Measurements from ENCODE around the gene PAXX. TPM values are rescaled to one million over a fixed set of nuclear protein-coding genes. Genes with fewer than 3 reads are reported as not detected.
A peak's percentile ranks its signal among the peaks of the same experiment; 100 is the strongest.
"Not testable (repeated sequence)": the region's sequence is repeated elsewhere in the genome, so short reads cannot be mapped to it uniquely, and the experiment has no call there.

The PAXX gene
- total RNA-seq, 1 experiment from 2014 or later = 32.0 TPM

DNA sequence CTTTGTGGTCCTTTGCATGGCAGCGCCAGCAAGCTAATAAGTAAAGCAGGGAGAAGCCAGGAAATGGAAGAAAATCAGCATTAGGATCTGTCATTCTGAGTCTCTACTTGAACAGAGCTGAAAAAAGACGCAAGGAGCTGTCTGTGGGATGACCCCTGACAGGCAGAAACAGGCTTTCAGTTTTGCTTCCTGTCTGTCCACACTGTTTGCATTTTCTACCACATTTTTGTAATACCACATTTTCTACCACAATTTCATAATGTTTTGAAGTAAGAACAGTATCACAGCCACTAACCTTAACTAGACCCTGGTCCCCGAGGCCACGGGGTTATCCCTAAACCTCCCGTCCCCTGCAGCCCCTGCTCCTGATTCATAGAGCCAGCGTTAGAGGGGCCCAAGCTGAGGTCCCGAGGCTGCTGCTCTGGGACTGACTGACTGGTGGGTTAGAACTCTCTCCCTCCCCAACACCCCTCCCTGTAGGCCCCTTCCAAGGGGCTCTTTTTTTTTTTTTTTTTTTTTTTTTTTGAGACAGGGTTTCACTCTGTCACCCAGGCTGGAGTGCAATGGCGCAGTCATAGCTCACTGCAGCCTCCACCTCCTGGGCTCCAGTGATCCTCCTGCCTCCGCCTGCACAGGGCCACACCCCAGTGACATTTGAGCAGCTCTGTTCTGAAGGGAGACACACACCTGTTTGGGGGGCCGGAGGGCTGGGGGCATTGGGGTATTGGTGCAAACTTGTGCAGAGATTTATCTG lies 8.1 kb downstream of the PAXX start:
- DNase-seq (ENCODE audit: low spot score) = no peak

DNA sequence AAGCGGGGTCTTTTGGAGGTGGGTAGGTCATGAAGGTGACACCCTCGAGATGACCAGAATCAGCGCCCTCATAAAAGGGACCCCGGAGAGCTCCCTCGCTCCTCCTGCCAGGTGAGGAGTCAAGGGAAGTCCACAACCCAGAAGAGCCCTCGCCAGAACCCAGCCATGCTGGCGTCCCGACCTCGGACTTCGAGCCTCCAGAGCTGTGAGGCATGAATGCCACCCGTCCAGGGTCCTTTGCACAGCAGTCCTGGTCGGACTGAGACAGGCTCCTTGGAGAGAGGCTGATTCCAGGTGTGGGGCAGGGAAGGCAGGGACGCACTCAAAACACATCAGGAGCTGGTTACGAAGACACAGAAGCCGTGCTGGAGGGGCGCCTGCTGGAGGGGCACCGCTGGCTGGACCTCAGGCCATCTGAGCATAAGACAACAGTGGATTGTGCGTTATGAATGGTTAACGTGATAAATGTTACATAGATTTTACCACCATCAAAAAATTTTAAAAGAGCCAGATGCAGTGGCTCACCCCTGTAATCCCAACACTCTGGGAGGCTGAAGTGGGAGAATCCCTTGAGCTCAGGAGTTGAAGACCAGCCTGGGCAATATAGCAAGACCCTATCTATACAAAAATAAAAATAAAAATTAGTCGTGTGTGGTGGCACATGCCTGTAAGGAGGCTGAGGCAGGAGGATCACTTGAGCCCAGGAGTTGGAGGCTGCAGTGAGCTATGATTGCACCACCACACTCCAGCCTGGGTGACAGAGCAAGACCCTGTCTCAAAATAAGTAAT lies 9.8 kb downstream of the PAXX start:
- DNase-seq (ENCODE audit: low spot score) = no peak

DNA sequence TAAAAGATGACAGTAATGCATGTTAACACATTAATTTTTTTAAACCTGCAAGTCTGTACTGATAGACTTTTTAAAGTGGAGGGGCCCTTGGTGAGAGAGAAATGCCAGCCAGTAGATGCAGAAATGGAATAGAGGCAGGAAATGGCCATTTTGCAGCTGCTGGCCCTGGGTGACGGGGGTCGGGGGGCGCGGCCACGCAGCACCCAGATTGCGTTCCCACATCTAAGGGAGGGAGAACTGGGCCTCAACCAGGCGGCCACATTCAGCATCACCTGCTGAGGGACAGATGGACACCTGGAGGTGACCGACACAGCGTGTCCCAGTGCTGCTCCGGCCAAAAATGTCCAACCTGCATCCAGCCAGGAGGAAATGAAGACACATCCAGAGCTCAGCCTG lies 10.4 kb downstream of the PAXX start:
- DNase-seq (ENCODE audit: low spot score) = no peak

DNA sequence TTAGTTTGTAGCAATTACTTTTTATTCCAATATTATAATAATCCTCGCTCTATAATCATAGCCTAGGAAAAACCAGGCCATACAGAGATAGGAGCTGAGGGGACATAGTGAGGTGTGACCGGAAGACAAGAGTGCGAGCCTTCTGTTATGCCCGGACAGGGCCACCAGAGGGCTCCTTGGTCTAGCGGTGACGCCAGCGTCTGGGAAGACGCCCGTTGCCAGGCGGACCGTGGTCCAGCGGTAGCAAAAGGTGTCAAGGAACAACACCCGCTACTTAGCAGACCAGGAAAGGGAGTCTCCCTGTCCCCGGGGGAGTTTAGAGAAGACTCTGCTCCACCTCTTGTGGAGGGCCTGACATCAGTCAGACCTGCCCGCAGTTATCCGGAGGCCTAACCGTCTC lies 12.1 kb downstream of the PAXX start:
- not testable (repeated sequence) for DNase-seq (ENCODE audit: low spot score)

DNA sequence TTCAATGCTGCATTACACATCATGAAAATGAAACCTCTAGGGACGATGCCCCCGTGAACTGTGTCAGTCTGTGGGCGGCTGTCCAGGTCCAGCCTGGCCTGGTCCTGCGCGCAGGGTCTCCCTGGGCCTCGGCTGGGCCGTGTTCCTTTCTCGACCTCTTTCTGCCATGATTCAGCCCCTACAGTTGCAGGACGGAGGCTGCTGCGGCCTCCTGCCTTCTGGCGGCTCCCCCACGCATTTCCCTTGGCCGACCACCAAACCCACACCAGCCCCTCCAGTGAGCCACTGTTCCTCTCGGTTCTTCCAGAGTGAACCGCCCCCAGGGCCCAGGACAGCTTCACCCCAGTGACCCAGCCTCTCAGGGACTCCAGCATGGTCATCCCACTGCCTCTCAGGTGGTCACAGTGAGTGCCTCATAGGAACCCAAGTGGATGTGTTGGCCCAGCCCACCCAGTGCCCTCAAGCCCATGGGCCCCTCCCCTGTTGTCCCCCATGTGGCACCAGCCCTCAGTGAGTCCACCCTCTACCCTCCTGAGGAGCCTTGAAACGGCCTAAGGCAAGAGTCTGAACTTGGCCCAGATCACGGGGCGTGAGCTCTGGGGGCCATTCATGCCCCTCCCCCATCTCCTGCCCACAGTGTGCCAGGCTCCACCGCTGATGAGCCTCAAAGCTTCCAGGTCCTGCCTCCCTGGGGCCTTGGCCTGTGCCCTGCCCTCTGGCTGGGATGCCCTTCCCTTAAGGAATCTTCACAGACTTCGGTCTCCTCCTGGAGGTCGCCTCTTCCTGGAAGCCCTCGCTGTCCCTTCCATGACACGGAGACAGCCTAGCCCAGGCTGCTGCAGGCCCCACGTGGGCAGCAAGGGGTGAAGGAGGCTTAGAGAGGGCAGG lies 14.1 kb downstream of the PAXX start:
- DNase-seq (ENCODE audit: low spot score) = no peak

DNA sequence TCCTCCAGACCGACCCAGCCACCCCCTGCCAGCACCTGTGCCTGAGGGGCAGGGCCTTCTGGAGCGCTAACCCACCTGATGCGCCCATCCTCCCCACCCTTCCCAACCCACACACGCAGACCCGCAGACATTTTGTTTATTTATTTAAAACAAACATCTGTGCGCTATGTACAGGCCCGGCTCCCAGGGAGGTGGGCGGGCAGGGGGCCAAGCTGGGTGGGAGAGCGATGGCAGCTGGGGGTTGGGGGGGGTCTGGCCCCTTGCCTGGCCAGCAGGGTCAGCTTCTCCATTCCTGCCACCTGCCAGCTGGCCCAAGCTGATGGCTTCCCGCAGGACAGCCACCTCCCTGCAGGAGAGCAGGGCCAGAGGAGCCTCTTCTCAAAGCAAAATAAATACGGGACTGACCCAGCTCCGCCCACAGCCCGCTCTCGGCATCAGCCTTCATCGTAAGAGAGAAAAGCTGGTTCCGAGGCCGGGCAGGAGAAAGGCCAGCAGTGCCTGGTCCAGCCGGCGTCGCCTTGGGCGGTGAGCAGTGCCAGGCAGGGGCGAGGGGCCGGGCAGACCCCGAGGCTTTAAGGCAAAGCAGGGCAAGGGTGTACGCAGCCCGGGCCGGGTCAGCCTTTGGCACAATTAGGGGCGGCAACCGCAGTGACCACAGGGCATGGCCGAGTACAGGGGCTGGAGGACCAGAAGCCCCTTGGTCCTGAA lies 15.0 kb downstream of the PAXX start:
- peak; percentile 44 for DNase-seq (ENCODE audit: low spot score)

DNA sequence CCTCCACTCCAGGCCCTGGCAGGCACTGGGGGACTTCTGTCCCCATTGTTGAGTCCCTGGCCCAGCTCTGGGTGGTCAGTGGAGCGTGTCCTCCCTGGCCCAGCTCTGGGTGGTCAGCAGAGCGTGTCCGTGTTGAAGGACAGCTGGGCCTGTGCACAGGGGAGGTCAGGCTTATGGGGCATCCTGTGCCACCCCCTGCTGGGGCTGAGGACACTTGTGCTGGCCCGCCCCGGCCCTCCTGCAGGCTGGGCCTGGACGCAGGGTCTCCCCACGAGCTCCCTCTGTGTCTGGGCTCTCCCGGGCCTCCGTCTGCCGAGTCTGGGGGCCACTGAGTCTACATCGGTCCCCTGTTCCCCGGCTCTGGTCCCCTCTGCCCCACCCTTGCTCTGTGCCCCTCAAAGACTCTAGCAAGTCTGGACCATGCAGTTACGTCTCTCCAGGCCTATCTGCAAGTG lies 15.6 kb downstream of the PAXX start:
- DNase-seq (ENCODE audit: low spot score) = no peak

DNA sequence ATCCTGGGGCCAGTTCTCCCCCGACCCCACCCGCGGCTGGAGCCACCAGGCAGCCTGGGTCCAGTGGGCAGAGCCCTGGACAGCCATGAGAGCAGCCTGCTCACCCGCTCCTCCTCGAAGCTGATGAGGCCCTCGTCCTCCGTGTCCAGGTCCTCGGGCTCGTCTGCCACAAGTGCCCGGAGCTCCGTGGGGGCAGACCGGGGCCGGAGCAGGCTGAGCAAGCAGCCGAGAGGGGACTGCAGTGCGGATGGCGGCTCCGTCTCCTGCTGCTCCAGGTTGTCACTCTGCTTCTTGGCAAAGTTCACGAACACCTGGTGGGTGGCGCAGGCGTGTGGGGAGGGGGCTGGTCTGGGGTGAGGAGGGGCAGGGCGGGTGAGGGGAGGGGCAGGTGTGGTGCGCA lies 16.1 kb downstream of the PAXX start:
- no peak for DNase-seq (ENCODE audit: low spot score)

DNA sequence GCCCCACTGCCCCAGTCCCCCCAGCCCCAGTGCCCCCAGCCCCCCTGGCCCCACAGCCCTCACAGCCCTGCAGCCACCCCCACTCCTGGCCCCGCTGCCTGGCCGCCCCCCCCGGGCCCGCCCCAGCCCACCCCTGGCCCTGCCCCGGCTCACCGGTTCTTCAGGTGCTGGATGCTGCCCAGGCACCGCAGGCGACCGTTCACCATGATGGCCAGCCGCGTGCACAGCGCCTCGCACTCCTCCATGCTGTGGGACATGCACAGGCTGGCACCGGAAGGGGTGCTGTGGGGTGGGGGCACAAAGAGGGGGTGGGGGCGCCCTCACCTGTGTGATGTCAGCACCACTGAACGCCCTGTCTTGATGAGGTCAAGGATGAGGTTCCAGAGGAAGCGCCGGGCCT lies 17.0 kb downstream of the PAXX start:
- no peak for DNase-seq (ENCODE audit: low spot score)

DNA sequence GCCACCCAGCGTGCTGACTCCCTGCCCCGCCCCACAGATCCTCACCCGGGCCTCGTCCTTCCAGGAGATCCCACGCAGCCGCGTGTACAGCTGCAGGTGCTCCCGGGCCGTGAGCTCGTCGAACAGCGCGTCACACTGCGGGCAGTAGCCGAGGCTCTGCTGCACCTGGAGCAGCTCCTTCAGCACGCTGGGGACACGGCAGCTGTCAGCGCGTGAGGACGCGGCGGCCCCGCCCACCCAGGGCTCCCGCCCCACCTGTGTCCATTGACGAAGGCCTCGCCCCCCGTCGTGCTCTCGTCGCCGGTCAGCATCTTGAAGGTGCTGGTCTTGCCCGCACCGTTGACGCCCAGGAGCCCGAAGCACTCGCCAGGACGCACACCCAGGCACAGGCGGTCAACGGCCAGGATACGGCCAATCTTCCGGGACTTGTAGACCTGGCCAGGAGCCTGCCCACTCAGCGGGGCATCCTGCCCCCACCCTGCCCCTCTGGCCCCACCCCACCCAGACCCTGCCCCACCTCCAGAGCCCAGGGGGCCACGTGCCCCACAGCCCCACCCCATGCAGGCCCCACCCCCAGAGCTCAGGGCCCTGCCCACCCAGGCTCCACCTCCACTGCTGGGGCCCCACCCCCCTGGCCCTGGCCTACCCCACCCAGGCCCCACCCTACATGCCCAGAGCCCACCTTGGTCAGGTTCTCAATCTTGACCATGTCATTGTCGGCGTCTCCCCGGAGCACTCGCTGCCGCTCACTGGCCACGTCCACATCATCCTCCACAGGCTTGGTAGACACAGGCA lies 17.9 kb downstream of the PAXX start:
- DNase-seq (ENCODE audit: low spot score) = no peak

DNA sequence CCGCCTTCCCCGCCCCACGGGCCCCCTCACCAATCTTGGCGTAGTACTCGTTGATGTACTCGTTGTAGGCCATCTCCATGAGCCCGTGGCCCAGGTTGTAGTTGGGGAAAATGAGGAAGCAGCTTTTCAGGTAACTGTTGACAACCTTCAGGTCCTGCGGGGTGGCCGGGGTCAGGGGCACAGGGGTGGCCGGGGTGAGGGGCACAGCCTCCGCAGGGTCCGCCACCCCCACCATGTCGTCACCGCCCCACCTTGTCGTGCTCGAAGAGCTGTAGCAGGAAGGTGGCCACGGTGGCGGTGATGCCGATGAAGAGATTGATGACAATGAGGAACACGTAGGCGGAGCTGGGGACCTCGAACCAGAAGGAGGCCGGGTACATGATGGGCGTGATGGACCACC lies 18.9 kb downstream of the PAXX start:
- no peak for DNase-seq (ENCODE audit: low spot score)

DNA sequence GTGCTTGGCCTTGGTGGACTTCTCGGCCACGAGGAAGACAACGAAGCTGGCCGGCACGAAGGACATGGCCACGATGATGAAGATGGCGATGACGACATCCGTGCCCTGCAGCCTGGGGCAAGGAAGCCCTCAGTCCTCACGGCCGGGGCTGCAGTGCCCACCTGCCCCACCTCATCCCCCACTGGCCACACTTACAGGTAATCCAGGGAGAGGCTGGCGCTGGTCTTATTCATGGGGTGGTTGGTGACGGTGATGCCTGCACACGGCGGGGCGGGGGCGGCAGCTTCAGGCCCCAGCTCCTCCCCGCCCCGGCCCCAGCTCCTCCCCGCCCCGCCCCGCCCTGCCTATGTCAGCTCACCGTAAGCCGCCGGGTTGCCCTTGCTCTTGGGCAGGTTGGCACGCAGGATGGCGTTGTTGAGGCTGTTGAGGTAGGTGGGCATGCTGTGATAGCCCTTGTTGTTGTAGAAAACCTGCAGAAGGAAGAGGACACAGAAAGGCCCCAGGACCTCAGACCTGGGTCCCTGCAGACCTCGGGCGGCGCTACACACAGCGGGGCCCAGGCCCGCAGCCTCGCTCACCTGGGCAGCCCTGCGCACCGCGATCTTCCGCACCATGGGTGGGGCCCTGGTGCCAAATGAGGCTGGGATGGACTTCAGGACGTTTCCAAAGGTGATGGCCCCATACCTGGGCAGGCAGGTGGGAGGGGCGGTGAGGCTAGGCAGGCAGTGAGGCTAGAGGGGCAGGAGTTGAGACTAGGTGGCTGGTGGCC lies 19.9 kb downstream of the PAXX start:
- DNase-seq (ENCODE audit: low spot score) = no peak

DNA sequence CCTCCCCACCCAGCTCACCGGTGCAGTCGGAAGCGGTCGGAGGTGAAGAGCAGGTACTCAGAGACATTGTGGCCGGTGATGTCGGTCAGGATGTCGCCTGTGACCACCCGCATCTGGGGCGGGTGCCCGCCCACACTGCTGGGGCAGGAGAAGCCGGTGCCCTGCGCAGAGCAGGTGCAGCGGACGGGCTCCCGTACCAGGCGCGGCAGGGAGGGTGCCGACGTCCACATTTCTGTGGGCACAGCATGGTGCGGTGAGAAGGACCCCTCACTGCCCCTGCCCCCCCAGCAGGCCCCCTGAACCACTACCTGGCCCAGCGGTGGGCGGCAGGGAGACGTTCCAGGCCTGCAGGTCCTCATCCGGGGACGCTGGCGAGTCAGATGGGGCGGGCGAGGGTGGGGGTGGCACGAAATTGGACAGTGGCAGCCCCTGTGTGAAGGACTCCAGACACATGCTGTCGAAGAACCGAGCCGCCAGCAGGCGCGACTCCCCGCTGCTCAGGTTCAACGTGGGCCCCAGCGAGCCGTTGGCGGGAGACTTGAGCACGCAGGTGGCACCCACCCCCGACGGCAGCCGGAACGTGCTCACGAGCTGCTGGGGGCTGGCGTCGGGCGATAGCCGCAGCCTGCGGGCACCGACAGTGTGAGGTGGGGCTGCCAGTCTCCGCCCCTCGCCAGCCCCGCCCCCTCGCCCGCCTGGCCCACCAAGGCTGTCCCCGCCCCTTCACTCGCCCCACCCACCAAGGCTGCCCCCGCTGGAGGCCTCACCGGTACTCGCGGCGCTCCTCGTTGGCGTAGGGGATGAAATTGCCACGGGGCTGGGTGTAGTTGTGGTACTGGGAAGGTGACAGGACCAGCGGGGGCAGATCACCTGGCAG lies 20.7 kb downstream of the PAXX start:
- no peak for DNase-seq (ENCODE audit: low spot score)

DNA sequence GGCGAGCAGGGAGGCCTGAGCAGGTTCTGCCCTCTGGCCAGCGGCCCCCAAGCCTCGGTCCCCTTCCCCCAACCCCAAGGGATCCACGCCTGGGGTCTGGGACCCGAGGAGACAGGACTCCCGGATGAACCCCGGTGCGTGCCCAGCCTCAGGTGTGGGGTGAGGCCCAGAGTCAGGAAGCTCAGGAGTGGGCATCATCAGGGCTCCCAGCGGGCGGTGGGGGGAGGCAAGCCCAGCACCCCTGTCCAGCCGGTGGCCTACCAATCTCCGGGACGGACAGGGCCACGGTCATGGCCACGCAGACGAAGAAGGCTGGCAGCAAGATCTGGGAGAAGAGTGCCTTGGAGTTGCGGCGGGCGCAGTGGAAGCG lies 21.3 kb downstream of the PAXX start:
- no peak for DNase-seq (ENCODE audit: low spot score)

DNA sequence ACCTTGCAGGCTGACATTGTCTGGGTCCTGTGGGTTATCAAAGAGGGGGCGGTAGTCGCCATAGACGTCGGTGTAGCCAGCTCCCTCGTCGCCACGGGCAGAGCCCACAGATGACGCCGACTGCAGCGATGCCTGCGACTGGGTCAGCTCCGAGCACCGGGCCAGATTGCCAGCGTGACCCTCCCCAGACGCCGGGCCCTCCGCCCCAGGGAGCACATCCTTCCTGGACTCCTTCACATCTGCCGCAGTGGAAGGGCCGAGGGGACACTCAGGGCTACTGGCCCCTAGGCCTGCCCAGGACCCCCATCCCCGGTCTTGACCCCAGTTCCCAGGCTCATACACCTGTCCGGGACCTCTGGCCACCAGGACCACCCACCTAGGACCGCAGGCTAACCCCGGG lies 21.9 kb downstream of the PAXX start:
- DNase-seq (ENCODE audit: low spot score) = no peak

DNA sequence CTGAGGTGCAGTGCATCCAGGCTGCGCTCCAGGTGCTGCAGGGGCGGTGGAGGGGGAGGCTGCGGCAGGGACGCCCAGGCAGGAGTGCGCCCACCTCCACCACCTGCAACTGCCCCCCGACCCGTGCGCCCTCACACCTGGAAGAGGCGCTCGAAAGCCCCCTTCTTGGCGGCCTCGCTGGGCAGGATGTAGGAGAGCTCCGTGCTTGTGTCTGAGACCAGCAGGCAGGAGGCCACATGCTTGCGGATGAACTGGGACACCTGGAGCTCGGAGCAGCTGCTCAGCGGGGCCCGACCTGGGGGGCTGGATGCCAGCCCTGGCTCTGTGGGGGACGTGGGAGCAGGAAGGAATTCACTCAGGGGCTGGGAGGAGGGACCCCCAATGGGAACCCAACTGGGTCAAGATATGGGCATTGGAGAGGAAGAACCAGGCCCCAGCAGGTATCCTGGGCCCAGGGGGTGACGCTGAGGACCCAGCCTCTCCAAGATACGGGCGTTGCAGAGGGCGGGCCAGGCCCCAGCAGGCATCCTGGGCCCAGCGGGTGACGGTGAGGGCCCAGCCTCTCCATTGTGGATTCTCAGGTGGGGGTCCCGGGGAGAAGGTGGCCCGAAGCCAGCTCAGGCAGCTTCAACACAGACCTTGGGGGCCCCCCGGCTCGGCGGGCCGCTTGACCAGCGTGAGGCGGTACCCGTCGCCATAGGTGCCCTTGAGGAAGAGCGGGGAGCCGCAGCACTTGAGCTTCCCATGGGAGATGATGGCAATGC lies 22.7 kb downstream of the PAXX start:
- DNase-seq (ENCODE audit: low spot score) = no peak

DNA sequence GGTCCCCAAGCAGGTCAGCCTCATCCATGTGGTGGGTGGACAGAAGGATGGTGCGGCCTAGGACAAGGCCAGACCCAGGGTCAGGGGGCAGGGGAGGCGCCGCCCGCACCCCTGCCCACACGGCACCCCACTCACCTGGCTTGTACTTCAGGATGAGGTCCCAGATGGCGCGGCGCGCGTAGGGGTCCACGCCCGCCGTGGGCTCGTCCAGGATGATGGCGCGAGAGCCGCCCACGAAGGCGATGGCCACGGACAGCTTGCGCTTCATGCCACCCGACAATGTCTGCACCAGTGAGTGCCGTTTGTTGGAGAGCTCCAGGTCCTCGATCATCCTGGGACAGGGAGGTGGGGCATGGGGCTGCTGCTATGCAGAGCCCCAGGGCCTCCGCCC lies 23.3 kb downstream of the PAXX start:
- DNase-seq (ENCODE audit: low spot score) = no peak

DNA sequence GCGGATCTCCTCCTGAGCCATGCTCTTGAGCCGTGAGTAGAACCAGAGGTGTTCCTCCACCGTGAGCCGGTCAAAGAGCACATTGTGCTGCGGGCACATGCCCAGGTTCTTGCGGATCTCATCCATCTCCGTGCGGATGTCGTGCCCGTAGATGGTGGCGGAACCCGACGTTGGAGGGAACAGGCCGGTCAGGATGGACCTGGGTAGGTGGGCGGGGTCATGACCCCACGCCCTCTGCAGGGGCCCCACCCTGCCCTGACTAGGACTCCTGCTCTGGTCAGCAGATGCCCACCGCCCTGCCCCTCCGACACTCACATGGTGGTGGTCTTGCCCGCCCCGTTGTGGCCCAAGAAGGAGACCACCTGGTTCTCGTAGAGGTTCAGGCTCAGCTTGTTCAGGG lies 23.8 kb downstream of the PAXX start:
- DNase-seq (ENCODE audit: low spot score) = no peak
